ENCODE results near the gene GCDH.
"Not testable (repeated sequence)": the region's sequence is repeated elsewhere in the genome, so short reads cannot be mapped to it uniquely, and the experiment has no call there.

The GCDH gene

DNA sequence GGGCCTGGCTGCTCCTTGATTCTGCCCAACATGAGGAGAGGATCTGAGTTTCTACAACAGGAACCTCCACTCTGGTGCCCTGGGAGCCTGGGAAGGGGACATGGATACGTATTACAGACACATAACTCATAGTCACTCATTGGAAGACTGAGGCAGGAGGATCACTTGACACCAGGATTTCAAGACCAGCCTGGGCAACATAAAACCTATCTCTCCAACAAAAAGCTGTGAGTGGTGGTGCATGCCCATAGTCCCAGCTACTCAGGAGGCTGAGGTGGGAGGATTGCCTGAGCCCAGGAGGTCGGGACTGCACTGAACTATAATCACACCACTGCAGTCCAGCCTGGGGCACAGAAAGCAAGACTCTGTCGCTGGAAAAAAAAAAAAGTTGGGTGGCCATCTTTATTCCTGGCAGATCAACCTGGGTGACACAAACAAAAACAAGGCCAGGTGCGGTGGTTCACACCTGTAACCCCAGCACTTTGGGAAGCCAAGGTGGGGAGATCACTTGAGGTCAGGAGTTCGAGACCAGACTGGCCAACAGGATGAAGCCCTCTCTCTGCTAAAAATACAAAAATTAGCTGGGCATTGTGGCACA, 2.9 kb upstream of the GCDH start:
- no peak for DNase-seq (ENCODE audit: low read depth in 2 of 2)
- TF ChIP-seq, protein P1, sequence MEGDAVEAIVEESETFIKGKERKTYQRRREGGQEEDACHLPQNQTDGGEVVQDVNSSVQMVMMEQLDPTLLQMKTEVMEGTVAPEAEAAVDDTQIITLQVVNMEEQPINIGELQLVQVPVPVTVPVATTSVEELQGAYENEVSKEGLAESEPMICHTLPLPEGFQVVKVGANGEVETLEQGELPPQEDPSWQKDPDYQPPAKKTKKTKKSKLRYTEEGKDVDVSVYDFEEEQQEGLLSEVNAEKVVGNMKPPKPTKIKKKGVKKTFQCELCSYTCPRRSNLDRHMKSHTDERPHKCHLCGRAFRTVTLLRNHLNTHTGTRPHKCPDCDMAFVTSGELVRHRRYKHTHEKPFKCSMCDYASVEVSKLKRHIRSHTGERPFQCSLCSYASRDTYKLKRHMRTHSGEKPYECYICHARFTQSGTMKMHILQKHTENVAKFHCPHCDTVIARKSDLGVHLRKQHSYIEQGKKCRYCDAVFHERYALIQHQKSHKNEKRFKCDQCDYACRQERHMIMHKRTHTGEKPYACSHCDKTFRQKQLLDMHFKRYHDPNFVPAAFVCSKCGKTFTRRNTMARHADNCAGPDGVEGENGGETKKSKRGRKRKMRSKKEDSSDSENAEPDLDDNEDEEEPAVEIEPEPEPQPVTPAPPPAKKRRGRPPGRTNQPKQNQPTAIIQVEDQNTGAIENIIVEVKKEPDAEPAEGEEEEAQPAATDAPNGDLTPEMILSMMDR (IDR thresholded peaks at IDR 0.05; ENCODE audit: low read depth, low read length), result no peak
- no peak overlapping the region for H3K4me3 ChIP-seq (replicated peaks in 1 of 2; ENCODE audit: low read depth in 2 of 2, low read length in 2 of 2)

DNA sequence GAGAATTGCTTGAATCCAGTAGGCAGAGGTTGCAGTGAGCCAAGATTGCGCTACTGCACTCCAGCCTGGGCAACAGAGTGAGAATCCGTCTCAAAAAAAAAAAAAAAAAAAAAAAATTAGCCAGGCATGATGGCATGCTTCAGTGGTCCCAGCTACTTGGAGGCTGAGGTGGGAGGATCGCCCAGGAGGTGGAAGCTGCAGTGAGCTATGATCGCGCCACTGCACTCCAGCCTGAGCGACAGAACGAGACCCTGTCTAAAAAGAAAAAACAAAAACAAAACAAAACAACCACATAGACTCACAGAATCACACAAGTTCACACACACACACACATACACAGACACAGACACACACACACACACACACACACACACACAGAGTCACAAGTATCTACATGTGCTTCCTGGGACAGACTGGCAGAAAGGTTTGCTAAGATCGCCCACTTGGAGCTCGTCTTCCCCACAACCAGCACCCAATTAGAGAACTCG, 617 bp upstream of the GCDH start:
- not testable (repeated sequence) for DNase-seq (ENCODE audit: low read depth in 2 of 2); H3K4me3 ChIP-seq (replicated peaks in 1 of 2; ENCODE audit: low read depth in 2 of 2, low read length in 2 of 2)

DNA sequence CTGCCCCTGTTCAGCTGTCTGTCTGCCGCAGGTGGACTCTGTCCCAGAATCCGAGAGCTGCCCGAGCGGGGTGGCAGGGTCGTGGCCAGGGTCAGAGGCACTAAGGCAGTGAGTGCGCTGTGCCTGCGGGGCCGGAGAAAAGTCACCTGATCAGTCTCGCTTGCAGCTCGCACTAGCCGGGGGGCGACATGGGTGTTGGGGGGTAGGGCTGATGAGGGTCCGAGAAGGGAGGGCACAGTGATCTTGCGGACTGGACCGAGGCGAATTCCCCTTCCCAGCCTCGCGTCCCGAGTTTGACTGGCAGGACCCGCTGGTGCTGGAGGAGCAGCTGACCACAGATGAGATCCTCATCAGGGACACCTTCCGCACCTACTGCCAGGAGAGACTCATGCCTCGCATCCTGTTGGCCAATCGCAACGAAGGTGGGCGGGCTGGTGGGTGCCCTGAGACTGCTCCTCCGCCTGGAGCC, 627 bp downstream of the GCDH start:
- DNase-seq (ENCODE audit: low read depth in 2 of 2), result no peak
- peak overlapping the region; percentile 97 to 98 for H3K4me3 ChIP-seq (replicated peaks in 1 of 2; ENCODE audit: low read depth in 2 of 2, low read length in 2 of 2)
- TF ChIP-seq, protein P1 (IDR thresholded peaks at IDR 0.05; ENCODE audit: low read depth, low read length), result no peak

DNA sequence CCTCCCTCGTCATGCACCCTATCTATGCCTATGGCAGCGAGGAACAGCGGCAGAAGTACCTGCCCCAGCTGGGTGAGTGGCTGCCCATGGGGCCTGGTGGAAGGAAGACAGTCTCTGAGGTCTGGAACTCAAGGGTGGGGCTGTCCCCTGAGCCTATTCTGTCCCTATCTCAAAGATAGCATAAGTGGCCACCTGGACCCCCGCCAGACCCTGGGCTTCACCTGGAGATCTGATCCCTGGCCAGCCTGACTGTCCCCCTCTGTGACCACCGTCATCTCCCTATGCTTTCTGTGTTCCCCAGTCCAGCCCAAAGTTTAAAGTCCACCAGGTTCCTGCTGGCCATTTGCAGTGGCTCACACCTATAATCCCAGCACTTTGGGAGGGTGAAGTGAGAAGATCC, 2.6 kb downstream of the GCDH start:
- DNase-seq (ENCODE audit: low read depth in 2 of 2), result no peak
- TF ChIP-seq, protein P1 (IDR thresholded peaks at IDR 0.05; ENCODE audit: low read depth, low read length), result no peak
- H3K4me3 ChIP-seq (replicated peaks in 1 of 2; ENCODE audit: low read depth in 2 of 2, low read length in 2 of 2), result no peak overlapping the region

DNA sequence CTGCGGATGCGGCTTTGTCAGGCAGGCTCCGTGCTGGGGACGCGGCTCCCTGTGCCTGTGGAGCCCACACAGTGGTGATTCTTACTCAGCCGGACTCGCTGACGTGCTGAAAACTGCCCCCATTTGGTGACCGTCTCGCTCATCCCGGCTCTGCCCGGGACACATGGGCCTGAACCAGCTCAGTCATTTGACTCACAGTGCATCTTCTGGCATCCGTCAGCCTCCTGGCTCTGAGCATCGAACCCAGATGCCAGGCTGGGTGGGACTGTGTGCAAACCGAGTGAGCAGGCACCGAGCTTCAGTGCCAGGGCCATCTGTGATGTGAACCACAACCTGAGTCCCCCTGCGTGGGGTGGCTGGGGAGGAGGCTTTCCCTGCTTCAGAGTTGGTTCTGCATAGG, 5.5 kb downstream of the GCDH start:
- no peak for DNase-seq (ENCODE audit: low read depth in 2 of 2)
- no peak overlapping the region for H3K4me3 ChIP-seq (replicated peaks in 1 of 2; ENCODE audit: low read depth in 2 of 2, low read length in 2 of 2)
- TF ChIP-seq, protein P1 (IDR thresholded peaks at IDR 0.05; ENCODE audit: low read depth, low read length), result no peak

DNA sequence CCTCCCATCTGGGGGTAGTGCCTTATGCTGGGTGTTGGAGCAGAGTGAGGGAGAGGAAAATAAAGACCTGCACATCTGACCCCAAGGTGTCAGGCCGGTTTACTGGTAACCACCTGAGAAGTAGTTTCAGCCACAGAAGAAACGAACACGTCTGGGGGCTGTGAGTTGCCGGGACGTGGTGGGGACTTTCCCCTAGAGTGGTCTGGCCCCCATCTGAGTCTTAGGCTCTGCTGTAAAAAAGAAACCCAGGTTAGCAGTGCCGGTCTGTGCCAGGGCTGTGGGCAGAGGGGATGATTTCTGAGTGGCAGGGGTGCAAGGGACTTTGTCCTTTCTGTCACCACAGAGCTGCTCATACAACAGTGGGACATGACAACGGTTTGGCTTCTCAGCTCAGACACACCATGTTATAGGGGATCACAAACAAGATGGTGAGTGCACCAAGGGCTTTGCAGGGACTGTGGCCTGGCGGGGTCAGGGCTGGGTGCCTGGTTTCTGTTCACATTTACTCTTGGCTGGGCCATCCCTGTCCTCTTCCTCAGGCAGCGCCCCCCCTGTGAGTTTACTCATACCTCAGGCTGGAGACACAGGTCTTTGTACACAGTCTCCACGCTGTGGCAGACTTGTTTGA, 9.0 kb downstream of the GCDH start:
- DNase-seq (ENCODE audit: low read depth in 2 of 2), result no peak
- TF ChIP-seq, protein P1 (IDR thresholded peaks at IDR 0.05; ENCODE audit: low read depth, low read length), result no peak
- no peak overlapping the region for H3K4me3 ChIP-seq (replicated peaks in 1 of 2; ENCODE audit: low read depth in 2 of 2, low read length in 2 of 2)

DNA sequence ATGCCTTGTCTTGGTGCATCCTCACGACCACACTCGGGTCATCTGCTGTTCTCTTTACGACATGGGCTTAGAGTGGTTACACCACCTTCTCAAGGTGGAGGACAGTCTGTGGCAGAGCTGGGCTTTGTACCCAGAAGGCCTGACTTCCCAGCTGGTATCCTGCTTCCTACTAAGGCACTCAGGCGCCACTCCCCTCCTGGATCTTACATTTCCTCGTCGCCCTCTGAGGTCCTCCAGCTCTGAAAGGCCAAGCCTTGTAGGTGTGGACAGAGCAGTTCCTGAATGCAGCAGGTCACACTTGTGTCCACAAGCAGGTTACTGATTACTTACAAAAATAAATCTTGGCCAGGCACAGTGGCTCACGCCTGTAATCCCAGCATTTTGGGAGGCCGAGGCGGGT, 16.2 kb downstream of the GCDH start:
- H3K4me3 ChIP-seq (replicated peaks in 1 of 2; ENCODE audit: low read depth in 2 of 2, low read length in 2 of 2), result no peak overlapping the region
- TF ChIP-seq, protein P1 (IDR thresholded peaks at IDR 0.05; ENCODE audit: low read depth, low read length), result no peak
- DNase-seq (ENCODE audit: low read depth in 2 of 2), result no peak

Measured in cardiac fibroblast (primary cell).